GM21381 (cell line): ENCODE measurements around the gene PTGER4.
"Not testable (repeated sequence)": the region's sequence is repeated elsewhere in the genome, so short reads cannot be mapped to it uniquely, and the experiment has no call there.

ENCODE experiments used
- ATAC-seq: cut with Tn5 transposase; IDR thresholded peaks from one replicate; pipeline ENCODE4 v1.9.1; 2021; ENCODE audit warnings: mild to moderate bottlenecking, moderate library complexity; ENCODE audit not compliant: unreplicated experiment

Gene PTGER4

GRCh38 chr5:40679913-40680681, at the start of gene PTGER4:
TSS of gene PTGER4 (plus strand) at chr5:40679915. CDS start at chr5:40680994, 1,079 bp downstream.
- ATAC-seq = peak; percentile 31

- ATAC-seq = no peak
Observed at GRCh38 chr5:40630126-40630525, 49.6 kb upstream of the PTGER4 start.

GRCh38 chr5:40631236-40631635, 48.5 kb upstream of the PTGER4 start:
- ATAC-seq = no peak

GRCh38 chr5:40634154-40634553, 45.6 kb upstream of the PTGER4 start:
- no peak for ATAC-seq

- no peak for ATAC-seq
Observed at GRCh38 chr5:40634593-40634992, 45.1 kb upstream of the PTGER4 start.

GRCh38 chr5:40639531-40639930, 40.2 kb upstream of the PTGER4 start:
- ATAC-seq = not testable (repeated sequence)

GRCh38 chr5:40646266-40646665, 33.4 kb upstream of the PTGER4 start:
- no peak for ATAC-seq

- ATAC-seq = no peak
Observed at GRCh38 chr5:40648150-40648549, 31.6 kb upstream of the PTGER4 start.

GRCh38 chr5:40649463-40650030, 30.2 kb upstream of the PTGER4 start:
- ATAC-seq = no peak

GRCh38 chr5:40651201-40651600, 28.5 kb upstream of the PTGER4 start:
- no peak for ATAC-seq

- ATAC-seq = no peak
Observed at GRCh38 chr5:40652441-40653220, 27.1 kb upstream of the PTGER4 start.

GRCh38 chr5:40653221-40654022, 26.3 kb upstream of the PTGER4 start:
- no peak for ATAC-seq

- ATAC-seq = no peak
Observed at GRCh38 chr5:40654377-40654991, 25.2 kb upstream of the PTGER4 start.

GRCh38 chr5:40655138-40655537, 24.6 kb upstream of the PTGER4 start:
- ATAC-seq = no peak

GRCh38 chr5:40656091-40656490, 23.6 kb upstream of the PTGER4 start:
- not testable (repeated sequence) for ATAC-seq

GRCh38 chr5:40656766-40657165, 22.9 kb upstream of the PTGER4 start:
- no peak for ATAC-seq

GRCh38 chr5:40660751-40661150, 19.0 kb upstream of the PTGER4 start:
- ATAC-seq = no peak

- no peak for ATAC-seq
Observed at GRCh38 chr5:40665635-40666298, 13.9 kb upstream of the PTGER4 start.

GRCh38 chr5:40666657-40667056, 13.1 kb upstream of the PTGER4 start:
- ATAC-seq = no peak

- ATAC-seq = no peak
Observed at GRCh38 chr5:40667161-40667663, 12.5 kb upstream of the PTGER4 start.
